SK-N-SH treated with all-trans-retinoic acid at 6 μM for 48 hours (cell line): ENCODE results near the gene TAF1A.

Source experiments
- ARNTL ChIP-seq: fragments of 450-650 bp; formaldehyde crosslinking; IDR thresholded peaks from 2 replicates; pipeline ENCODE4 v1.5.0; 2020; ENCODE audit warnings: low read depth, mild to moderate bottlenecking, moderate library complexity, borderline replicate concordance
- CSDC2 ChIP-seq: fragments of 250-450 bp; sonication (Bioruptor Pico); IDR thresholded peaks from 2 replicates; pipeline ENCODE4 v1.5.0; 2020; ENCODE audit warnings: mild to moderate bottlenecking, moderate library complexity
- OSR1 ChIP-seq: fragments of 250-450 bp; sonication (Bioruptor Pico); IDR thresholded peaks from 2 replicates; pipeline ENCODE4 v1.8.0; 2022; ENCODE audit warnings: moderate library complexity, mild to moderate bottlenecking, inconsistent platforms
- ZNF70 ChIP-seq: fragments of 450-650 bp; formaldehyde crosslinking; IDR thresholded peaks from 2 replicates; pipeline ENCODE4 v1.5.0; 2020; ENCODE audit warnings: mild to moderate bottlenecking, moderate library complexity

DNA sequence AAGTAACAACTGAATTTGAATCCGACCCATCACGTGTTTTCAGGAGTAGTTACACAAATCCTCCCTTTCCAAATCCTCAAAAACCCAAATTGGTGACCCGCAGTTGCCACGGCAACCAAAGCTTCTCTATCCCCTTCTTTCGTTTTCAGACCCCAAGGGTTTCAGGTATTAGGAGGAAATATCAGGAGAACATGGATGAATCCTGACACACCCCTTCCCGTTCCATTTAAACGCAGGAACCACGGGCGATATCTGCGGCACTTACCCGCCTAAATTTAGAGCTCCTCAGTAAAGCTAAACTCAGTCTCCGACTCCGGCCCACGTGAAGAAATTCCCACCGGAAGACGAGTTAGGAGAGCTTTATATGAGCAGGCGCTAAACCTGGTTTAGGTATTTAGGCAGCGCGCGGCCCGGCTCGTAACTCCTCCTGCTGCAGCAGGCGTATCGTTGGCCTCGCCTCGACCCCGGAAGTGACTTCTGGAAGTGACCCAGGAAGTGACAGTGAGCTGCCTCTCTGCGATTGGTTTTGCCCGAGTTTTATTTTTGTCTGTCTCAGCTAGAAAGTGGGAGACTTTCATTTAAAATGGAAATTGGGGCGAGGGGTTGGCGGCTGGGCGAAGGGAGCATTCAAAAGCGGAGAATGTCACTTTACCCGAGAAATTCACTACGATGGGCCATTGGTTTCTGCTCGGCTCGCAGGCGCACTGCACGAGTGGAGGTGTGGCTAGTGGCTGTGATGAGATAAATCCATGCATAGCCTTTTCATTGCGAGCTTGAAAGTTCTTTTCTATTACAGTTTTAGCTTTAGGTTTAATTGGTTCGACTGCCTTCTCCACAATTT is at the start of gene TAF1A:
- TF ChIP-seq ZNF70 (CRISPR knock-in tag): no peak
- no peak for TF ChIP-seq ARNTL
- TF ChIP-seq OSR1: no peak
- no peak for TF ChIP-seq CSDC2
